A673 (cell line): ENCODE measurements around the gene USP53.

Source experiments
- CTCF ChIP-seq: fragments of 300-800, 200-600 bp; sonication (generic); conservative IDR thresholded peaks from 2 replicates; pipeline ENCODE4 v1.5.1; 2017; ENCODE audit warnings: low read depth, mild to moderate bottlenecking, antibody characterized with exemption, low read length, moderate library complexity, mixed read lengths
- EZH2 ChIP-seq: fragments of 200-600 bp; sonication (generic); IDR thresholded peaks from 2 replicates; pipeline ENCODE4 v1.6.1; 2017; ENCODE audit warnings: borderline replicate concordance, low read depth, mild to moderate bottlenecking, mixed read lengths, antibody characterized with exemption, low read length; ENCODE audit not compliant: poor library complexity, severe bottlenecking

GRCh38 chr4:119268466-119268865 lies 56.0 kb downstream of the USP53 start:
- TF ChIP-seq EZH2, result no peak
- TF ChIP-seq CTCF, result no peak
